NCI-H2171 (cell line): Measurements from ENCODE around the gene MAPK1.
"Not testable (repeated sequence)": the region's sequence is repeated elsewhere in the genome, so short reads cannot be mapped to it uniquely, and the experiment has no call there.

ENCODE experiments used
- DNase-seq: peaks from one replicate; lab custom pipeline; 2025; lab: John Stamatoyannopoulos, UW

The MAPK1 gene

DNA sequence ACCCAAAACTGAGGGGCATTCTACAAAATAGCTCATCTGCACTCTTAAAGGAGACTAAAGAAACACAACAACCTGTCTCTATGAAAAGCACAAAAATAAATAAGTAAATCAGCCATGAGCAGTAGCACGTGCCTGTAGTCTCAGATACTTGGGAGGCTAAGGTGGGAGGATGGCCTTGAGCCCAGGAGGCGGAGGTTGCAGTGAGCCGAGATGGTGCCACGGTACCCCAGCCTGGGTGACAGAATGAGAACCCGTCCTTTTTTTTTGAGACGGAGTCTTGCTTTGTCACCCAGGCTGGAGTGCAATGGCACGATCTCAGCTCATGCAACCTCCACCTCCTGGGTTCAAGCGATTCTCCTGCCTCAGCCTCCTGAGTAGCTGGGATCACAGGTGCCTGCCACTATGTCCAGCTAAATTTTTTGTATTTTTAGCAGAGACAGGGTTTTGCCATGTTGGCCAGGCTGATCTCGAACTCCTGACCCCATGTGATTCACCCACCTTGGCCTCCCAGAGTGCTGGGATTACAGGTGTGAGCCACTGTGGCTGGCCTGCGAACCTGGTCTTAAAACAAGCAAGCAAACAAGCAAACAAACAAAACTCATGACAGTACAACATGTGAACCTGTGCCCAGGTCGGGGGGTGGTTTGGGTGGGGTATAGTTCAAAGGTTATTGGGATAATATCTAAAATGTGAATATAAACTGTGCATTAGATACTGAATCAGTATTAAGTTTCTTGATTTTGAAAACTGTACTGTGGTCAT is 76.4 kb downstream of the MAPK1 start:
- not testable (repeated sequence) for DNase-seq

GRCh38 chr22:21790359-21790758 is 77.1 kb downstream of the MAPK1 start:
- DNase-seq: no peak

DNA sequence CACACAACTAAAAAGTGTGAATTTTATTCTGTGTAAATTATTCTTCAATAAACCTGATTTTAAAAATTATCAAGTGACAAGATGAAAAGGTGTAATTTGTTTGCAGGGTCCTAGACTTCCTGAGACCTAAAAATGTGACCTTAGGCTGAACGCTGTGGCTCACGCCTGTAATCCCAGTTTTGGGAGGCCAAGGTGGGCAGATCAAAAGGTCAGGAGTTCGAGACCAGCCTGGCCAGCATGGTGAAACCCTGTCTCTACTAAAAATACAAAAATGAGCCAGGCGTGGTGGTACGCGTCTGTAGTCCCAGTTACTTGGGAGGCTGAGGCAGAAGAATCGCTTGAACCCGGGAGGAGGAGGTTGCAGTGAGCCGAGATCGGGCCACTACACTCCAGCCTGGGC is 79.9 kb downstream of the MAPK1 start:
- DNase-seq: not testable (repeated sequence)

- no peak for DNase-seq
Measured at GRCh38 chr22:21780259-21780658, 87.2 kb downstream of the MAPK1 start.

- no peak for DNase-seq
Measured at GRCh38 chr22:21779444-21779843, 88.0 kb downstream of the MAPK1 start.

DNA sequence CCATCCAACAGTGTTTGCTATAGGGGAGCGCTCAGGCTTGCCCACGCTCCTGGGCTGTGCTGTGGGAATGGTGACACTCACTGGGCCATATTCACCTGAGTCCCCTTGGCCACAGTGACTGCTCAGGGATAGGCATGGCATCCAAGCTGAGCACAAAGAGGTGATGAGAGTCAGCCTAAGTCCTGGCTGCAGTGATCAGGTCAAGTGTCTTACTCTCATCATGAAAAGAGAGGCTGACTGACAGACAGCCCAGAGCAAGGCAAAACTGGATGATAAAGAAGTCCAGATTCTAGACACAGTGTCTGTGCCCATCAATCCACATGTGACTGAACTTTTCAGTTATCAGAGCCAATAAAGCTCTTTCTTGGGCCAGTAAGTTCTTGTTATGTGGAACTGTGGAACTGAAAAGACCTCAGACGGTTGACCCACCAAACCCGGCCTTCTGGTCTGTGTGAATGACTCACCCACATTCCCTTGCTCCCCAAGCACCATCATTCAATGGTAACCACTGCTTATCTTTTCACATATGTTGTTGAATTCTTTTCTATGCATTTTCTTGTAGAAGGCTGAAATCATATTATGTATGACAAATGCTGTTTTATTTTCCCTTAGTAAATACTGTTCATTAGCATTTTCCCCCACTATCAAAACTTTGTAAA is 88.6 kb downstream of the MAPK1 start:
- DNase-seq: no peak

DNA sequence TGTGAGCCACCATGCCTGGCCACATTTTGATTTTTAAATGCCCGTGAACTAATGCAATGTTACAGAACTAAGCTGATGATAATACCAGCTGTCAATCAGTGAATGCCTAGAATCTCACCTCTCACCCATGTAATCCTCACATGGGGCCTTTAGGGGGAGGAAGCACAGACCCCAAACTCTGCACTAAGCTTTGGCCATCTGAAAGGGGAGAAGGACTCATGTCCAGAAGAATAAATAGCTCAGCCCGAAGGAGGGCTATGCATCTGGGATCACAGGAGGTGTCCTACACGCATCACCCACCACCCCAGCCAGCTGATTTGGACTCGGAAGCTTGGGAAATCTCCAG is 95.8 kb downstream of the MAPK1 start:
- DNase-seq: no peak

GRCh38 chr22:21768435-21768834 is 99.0 kb downstream of the MAPK1 start:
- DNase-seq: no peak

DNA sequence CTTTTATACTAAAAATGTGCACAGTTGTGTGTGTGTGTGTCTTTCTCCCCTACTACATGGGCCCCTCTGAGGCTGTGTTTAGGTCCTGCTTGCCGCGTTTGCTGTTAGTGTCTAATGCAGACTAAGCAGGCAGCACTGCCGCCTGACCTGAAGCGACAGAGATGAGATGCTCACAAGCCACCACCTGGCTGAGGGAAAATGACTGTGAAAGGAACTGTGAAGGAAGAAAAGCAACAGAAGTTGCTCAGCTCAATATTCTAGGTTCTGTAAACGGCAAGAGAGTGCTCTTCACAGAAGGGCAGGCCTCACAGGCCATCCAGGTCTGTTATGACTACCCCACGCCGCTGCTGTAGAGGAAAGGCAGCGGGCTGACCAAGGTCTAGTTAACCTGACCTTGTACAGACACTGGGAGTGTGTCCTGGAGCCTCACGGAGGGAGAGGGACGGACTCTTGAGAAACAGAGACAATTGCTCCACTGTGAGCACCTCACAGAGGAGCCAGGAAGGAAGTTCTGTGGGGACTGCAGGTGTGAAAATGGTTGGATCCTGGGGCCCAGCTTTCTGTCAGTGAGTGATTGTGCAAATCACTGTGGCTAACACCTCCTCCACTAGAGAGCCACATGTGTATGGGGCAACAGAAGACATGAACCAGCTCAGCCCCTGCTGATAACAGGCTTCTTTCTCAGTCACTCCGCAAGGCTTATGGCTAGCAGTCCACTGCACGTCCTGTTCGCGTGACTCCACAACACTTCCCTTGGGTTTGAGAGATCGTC is 100.6 kb downstream of the MAPK1 start:
- DNase-seq: no peak

DNA sequence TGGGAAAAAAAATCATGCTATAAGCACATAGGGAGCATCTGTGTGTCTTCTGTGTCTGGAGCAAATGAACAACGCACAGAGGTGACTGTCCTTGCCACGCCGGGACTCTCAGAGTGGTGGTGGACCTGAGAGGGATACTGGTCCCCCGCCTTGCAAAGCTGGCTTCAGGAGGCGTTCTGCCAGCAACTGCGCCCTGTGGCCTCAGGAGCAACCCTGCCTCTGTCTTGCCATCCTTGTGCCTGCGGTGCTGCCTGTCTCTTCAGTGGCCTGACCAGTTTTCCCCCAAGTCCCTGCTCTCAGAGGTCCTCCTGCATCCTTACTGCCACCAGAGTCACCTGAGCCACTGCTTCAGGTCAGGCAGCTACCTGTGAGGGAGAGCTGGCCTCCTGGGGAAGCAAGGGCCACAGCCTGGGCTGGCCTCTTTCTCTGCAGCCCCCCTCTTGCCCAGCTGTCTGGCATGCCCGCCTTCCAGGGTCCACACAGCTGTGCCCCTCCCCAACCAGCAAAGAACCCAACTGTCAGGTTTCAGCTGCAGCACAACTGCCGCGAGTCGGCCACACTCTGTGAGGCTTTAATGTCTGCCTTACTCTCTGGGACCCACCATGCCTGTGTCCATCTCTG is 101.4 kb downstream of the MAPK1 start:
- no peak for DNase-seq

DNA sequence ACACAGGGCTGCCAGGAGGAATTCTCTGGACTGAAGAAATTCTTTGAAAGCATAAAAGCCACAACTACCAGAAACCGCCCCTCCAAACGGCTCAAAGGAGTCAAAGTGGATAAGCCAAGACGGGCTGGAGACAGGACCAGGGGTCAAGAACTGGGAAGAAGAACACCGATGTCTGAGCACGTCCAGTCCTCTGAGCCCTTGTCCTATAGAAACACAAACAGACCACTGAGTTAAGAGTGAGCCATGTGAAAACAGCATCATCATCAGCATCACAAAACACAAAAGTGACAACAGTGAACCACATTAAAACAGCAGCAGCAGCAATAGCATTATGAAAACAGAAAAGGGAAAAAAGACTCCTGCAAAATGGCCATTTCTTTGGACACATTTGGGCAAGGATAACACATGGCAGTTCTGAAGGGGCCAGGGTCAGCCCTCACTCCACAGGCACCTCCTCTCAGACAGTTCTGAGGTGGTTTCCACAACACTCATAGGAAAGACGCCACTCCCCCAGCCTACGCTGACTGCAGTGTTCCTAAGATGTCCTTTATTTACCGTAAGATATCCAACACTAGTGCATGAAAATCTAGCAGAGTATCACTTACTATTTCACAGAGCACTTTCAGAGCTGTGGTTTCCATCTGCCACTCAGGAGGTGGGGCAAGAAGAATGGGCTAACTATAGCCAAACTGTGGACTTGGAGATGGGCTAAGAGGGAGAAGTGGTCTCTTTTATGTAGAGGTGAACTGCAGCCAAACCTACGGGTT is 103.2 kb downstream of the MAPK1 start:
- no peak for DNase-seq

GRCh38 chr22:21762712-21763581 is 104.5 kb downstream of the MAPK1 start:
- DNase-seq: no peak

DNA sequence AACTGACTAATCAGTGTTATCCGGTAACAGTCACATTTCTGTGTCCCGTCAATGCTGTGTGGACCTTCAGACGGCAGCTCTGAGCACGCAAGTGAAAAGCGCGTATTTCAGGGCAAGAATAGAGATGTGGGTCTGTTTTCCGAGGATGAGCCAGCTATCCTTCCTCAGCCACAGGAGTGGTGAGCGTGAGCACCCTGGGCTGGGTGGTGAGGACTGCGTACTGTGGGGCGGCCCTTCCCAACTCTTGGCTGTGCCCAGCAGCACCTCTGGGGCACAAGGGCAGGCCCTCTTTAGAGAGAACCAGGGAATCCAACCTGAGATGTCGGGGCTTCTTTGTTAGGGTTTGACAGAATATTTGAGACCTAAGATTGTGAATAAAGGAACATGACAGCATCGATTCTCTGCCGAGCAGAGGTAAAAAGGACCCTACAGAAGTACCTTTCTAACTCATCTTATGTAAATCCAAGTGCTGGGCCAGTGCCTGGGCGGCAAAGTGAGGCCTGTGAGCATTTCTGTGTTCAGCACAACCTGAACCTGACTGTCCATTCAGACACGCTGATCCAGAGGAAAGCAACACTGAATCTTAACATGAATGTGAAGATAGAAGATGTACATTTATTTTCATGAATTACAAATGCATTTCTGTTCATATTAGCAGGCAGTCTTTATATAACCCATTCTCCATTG is 105.3 kb downstream of the MAPK1 start:
- DNase-seq: no peak

- no peak for DNase-seq
Measured at GRCh38 chr22:21761086-21761485, 106.4 kb downstream of the MAPK1 start.

- DNase-seq: peak; percentile 19
Measured at GRCh38 chr22:21760640-21761039, 106.8 kb downstream of the MAPK1 start.

- no peak for DNase-seq
Measured at GRCh38 chr22:21759646-21760376, 107.6 kb downstream of the MAPK1 start.

DNA sequence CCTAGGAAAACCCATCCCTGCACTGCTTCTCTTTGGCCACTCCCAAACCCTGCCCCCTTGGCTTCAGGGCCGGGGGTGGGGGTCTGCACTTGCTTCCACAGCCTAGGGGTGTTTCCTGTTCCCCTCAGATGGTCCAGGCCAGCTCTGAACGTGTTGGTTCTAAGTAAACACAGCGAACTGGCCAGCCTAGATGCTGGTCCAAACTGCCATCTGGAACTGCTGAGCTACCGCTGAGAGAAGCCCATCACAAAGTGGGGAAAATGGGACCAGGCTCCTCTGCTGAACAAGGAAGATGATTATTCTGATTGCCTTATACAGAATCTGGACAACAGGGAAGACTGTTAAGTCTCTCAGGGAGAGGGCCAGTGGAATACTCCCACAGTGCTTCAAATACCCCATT is 108.4 kb downstream of the MAPK1 start:
- no peak for DNase-seq

- DNase-seq: no peak
Measured at GRCh38 chr22:21758091-21758864, 109.2 kb downstream of the MAPK1 start.

GRCh38 chr22:21755851-21756284 is 111.6 kb downstream of the MAPK1 start:
- DNase-seq: no peak
